Type B pancreatic cell (in vitro differentiated cells): ENCODE data around the gene APOBEC3G. TPM values are rescaled to one million over a fixed set of nuclear protein-coding genes. Genes with fewer than 3 reads are reported as not detected.
A peak's percentile ranks its signal among the peaks of the same experiment; 100 is the strongest.
"Not testable (repeated sequence)": the region's sequence is repeated elsewhere in the genome, so short reads cannot be mapped to it uniquely, and the experiment has no call there.

Experiments
- DNase-seq: peaks from one replicate; pipeline ENCODE4 v3.0.0; 2021; ENCODE audit warnings: mixed read lengths; ENCODE audit not compliant: unreplicated experiment; ENCODE audit errors: extremely low spot score
- H3K27ac Mint-ChIP-seq: 2 replicates; pipeline ENCODE4 v1.8.0; 2021; ENCODE audit warnings: mild to moderate bottlenecking, mixed read lengths
- H3K27me3 Mint-ChIP-seq: 2 replicates; pipeline ENCODE4 v1.8.0; 2021; ENCODE audit warnings: mixed read lengths
- H3K36me3 Mint-ChIP-seq: 2 replicates; pipeline ENCODE4 v1.8.0; 2021; ENCODE audit warnings: mixed read lengths
- H3K4me1 Mint-ChIP-seq: one replicate; pipeline ENCODE4 v1.8.0; 2021; ENCODE audit warnings: mixed read lengths; ENCODE audit not compliant: unreplicated experiment
- H3K4me3 Mint-ChIP-seq: 2 replicates; pipeline ENCODE4 v1.8.0; 2021; ENCODE audit warnings: mild to moderate bottlenecking, mixed read lengths
- H3K9me3 Mint-ChIP-seq: 2 replicates; pipeline ENCODE4 v1.8.0; 2021; ENCODE audit warnings: mixed read lengths
- CTCF ChIP-seq: fragments of 200-600 bp; sonication (generic); conservative IDR thresholded peaks from 2 replicates; pipeline ENCODE4 v1.5.0; 2021; ENCODE audit warnings: antibody characterized with exemption, mild to moderate bottlenecking
- total RNA-seq: library from RNA; stranded (reverse); gene quantifications from 2 replicates; pipeline ENCODE4 v1.2.1, GENCODE V29; 2021; ENCODE audit warnings: low replicate concordance

The APOBEC3G gene
- total RNA-seq, 1 donor from 2014 or later: 5.6 TPM

- Mint-ChIP-seq H3K4me3 (peak overlapping the region; percentile 79), H3K27me3 (no peaks in the 10 kb centered on the region), H3K9me3 (no peaks in the 10 kb centered on the region), H3K36me3 (peaks cover 5% of the 10 kb centered on the region), H3K27ac (peak overlapping the region; percentile 87), H3K4me1 (peaks cover 40% of the 10 kb centered on the region)
- DNase-seq: no peak
- no peak for TF ChIP-seq CTCF
These were observed 37.6 kb upstream of the APOBEC3G start for GRCh38 chr22:39039306-39040126.

GRCh38 chr22:39040155-39040537, 36.9 kb upstream of the APOBEC3G start:
- H3K4me3 Mint-ChIP-seq: peak overlapping the region; percentile 79
- H3K4me1 Mint-ChIP-seq: peaks cover 40% of the 10 kb centered on the region
- peak overlapping the region; percentile 87 for H3K27ac Mint-ChIP-seq
- H3K27me3 Mint-ChIP-seq, H3K36me3 Mint-ChIP-seq, H3K9me3 Mint-ChIP-seq, DNase-seq: not testable (repeated sequence)

- peak within 1 kb of the TSS; percentile 87 for H3K27ac Mint-ChIP-seq
- TF ChIP-seq CTCF: peak; percentile 34
- not testable (repeated sequence) for H3K36me3 Mint-ChIP-seq, H3K9me3 Mint-ChIP-seq, H3K27me3 Mint-ChIP-seq, DNase-seq
- peaks cover 41% of the 10 kb centered on the region for H3K4me1 Mint-ChIP-seq
- H3K4me3 Mint-ChIP-seq: peak within 1 kb of the TSS; percentile 89
These were observed 36.4 kb upstream of the APOBEC3G start, which contains the start of gene APOBEC3F for GRCh38 chr22:39040538-39041296. Gene APOBEC3F (plus strand): TSS chr22:39040864. CDS start chr22:39040961, 97 bp downstream.

- H3K4me1 Mint-ChIP-seq: peaks cover 49% of the 10 kb centered on the region
- no peak overlapping the region for H3K27ac Mint-ChIP-seq
These were observed 35.2 kb upstream of the APOBEC3G start for GRCh38 chr22:39041908-39042307.

GRCh38 chr22:39043063-39043462, 34.0 kb upstream of the APOBEC3G start:
- H3K27me3 Mint-ChIP-seq, H3K27ac Mint-ChIP-seq, H3K9me3 Mint-ChIP-seq, DNase-seq, H3K36me3 Mint-ChIP-seq: not testable (repeated sequence)
- peaks cover 49% of the 10 kb centered on the region for H3K4me1 Mint-ChIP-seq
- peak overlapping the region; percentile 20 for H3K4me3 Mint-ChIP-seq

More at GRCh38 chr22:39041908-39042307, 35.2 kb upstream of the APOBEC3G start:
- DNase-seq: no peak
- H3K27me3 Mint-ChIP-seq: no peaks in the 10 kb centered on the region
- H3K9me3 Mint-ChIP-seq: no peaks in the 10 kb centered on the region
- peak overlapping the region; percentile 54 for H3K4me3 Mint-ChIP-seq
- H3K36me3 Mint-ChIP-seq: peaks cover 5% of the 10 kb centered on the region
- TF ChIP-seq CTCF: no peak

- Mint-ChIP-seq H3K27ac (peak overlapping the region; percentile 12), H3K4me1 (peaks cover 38% of the 10 kb centered on the region)
- not testable (repeated sequence) for DNase-seq, H3K4me3 Mint-ChIP-seq, H3K9me3 Mint-ChIP-seq, H3K36me3 Mint-ChIP-seq, H3K27me3 Mint-ChIP-seq
These were observed 31.9 kb upstream of the APOBEC3G start for GRCh38 chr22:39045136-39045535.

GRCh38 chr22:39049486-39049885, 27.6 kb upstream of the APOBEC3G start:
- not testable (repeated sequence) for H3K27me3 Mint-ChIP-seq, H3K27ac Mint-ChIP-seq, H3K9me3 Mint-ChIP-seq, H3K4me3 Mint-ChIP-seq, DNase-seq, H3K36me3 Mint-ChIP-seq
- peaks cover 25% of the 10 kb centered on the region for H3K4me1 Mint-ChIP-seq

GRCh38 chr22:39051844-39052495, 25.1 kb upstream of the APOBEC3G start:
- DNase-seq, H3K36me3 Mint-ChIP-seq, H3K4me3 Mint-ChIP-seq, H3K27ac Mint-ChIP-seq, H3K27me3 Mint-ChIP-seq, H3K9me3 Mint-ChIP-seq: not testable (repeated sequence)
- H3K4me1 Mint-ChIP-seq: peaks cover 13% of the 10 kb centered on the region
